Measurements from ENCODE around the gene NR3C1. TPM values are rescaled to one million over a fixed set of nuclear protein-coding genes. Genes with fewer than 3 reads are reported as not detected.

Gene NR3C1
- 38.6 and 47.6 TPM in 2 replicates for total RNA-seq

DNA sequence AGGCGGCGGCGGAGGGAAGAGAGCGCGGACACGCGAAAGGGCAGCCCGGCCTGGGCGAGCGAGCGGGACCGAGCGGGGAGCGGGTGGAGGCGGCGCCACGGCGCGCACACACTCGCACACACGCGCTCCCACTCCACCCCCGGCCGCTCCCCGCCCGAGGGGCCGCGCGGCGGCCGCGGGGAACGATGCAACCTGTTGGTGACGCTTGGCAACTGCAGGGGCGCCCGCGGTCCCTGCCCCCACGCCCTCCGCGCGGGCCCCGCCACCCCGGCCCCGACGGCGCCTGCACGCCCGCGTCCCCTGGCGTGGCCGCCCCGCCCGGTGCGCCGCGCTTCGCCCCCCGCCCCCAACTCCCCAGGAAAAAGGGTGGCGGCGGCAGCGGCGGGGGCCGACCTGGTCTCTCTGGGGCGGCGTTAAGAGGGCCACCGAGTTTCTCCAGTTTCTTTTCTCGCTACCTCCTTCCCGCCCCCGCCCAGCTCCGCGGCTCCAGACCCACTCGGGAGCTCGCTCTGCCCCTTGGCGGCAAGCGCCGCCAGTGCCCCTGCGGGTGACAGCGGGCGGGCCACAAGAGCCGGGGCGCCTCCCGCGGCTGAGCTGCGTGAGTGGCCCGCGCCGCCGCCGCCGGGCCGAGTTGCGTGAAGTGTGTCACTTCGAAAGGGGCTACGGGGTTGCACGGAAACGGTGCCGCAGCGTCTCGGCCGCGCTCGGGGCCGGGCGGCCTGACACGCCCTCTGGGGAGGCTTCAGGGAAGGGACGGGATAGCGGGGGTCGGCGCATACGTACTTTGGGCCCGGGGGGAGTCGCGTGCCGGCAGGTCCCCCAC, at the start of gene NR3C1:
NR3C1 (minus strand) TSS at position 94 of the 823 bp plus-strand sequence. CDS start 2,847 bp downstream, outside the sequence.

